Measurements from ENCODE around the gene NKD2. TPM values are rescaled to one million over a fixed set of nuclear protein-coding genes. Genes with fewer than 3 reads are reported as not detected.

NKD2 gene
- total RNA-seq, 1 experiment from 2014 or later, result 20.4 TPM

GRCh38 chr5:997001-997474 lies 11.6 kb upstream of the NKD2 start:
- Histone ChIP-seq H4K20me1 (ENCODE audit: insufficient read depth) (no peaks in the 10 kb centered on the region), H2AFZ (ENCODE audit: low read depth, low read length, poor library complexity, severe bottlenecking) (no peak overlapping the region), H3K4me3 (replicated peaks in 1 of 2; ENCODE audit: low read depth in 1 of 2, low read length in 2 of 2) (peak overlapping the region; percentile 1 to 28; a peak in 2 of 4 replicates), H3K9me2 (ENCODE audit: insufficient read depth) (no peaks in the 10 kb centered on the region), H3K27me3 (ENCODE audit: insufficient read depth, low read length) (peaks cover 25% of the 10 kb centered on the region; the same call in 1 of the 2 replicates), H3K4me2 (ENCODE audit: low read length) (peak overlapping the region; percentile 40), H3K79me2 (ENCODE audit: insufficient read depth, low read length) (no peaks in the 10 kb centered on the region), H3K4me1 (ENCODE audit: control insufficient read depth in 1 of 2, insufficient read depth in 2 of 2, low read length in 2 of 2) (peaks cover 4 to 8% of the 10 kb centered on the region in 2 experiments; a peak in 3 of 4 replicates), H3K9ac (ENCODE audit: low read length) (no peak overlapping the region), H3K36me3 (ENCODE audit: control insufficient read depth in 1 of 2, insufficient read depth in 2 of 2, low read length in 2 of 2) (no peaks in the 10 kb centered on the region), H3K27ac (ENCODE audit: low read depth, low read length) (no peak overlapping the region), H3K9me3 (ENCODE audit: control insufficient read depth in 1 of 2, insufficient read depth in 1 of 2, low read depth in 1 of 2, low read length in 2 of 2) (no peaks in the 10 kb centered on the region)
- TF ChIP-seq FOSL1 (IDR thresholded peaks at IDR 0.05; ENCODE audit: low read depth), result no peak
- TF ChIP-seq SRF (IDR thresholded peaks at IDR 0.05; ENCODE audit: low read depth), result no peak
- no peak for TF ChIP-seq POLR2A (IDR thresholded peaks at IDR 0.05; ENCODE audit: borderline replicate concordance, extremely low read depth, insufficient read depth, insufficient read length)
- TF ChIP-seq JUND (IDR thresholded peaks at IDR 0.05), result no peak
- TF ChIP-seq RAD21 (IDR thresholded peaks at IDR 0.05; ENCODE audit: low read depth), result no peak
- TF ChIP-seq EZH2 (IDR thresholded peaks at IDR 0.05), result no peak
- TF ChIP-seq EGR1 (IDR thresholded peaks at IDR 0.05; ENCODE audit: low read depth), result no peak
- TF ChIP-seq ZFX (IDR thresholded peaks at IDR 0.05), result no peak
- TF ChIP-seq ZBTB33 (IDR thresholded peaks at IDR 0.05; ENCODE audit: extremely low read depth, insufficient replicate concordance, low read length), result no peak
- TF ChIP-seq CTCF (IDR thresholded peaks at IDR 0.05 in 2 of 3, conservative IDR thresholded peaks at IDR 0.05 in 1 of 3; ENCODE audit: borderline replicate concordance in 1 of 3, insufficient read depth in 1 of 3, low read depth in 2 of 3, low read length in 2 of 3), result no peak
- no peak for TF ChIP-seq ELF1 (IDR thresholded peaks at IDR 0.05; ENCODE audit: borderline replicate concordance, low read depth)
- no peak for TF ChIP-seq REST (IDR thresholded peaks at IDR 0.05; ENCODE audit: low read depth)
- no peak for TF ChIP-seq TCF7L2 (IDR thresholded peaks at IDR 0.05; ENCODE audit: borderline replicate concordance, extremely low read depth, insufficient read depth, insufficient read length)
- TF ChIP-seq SP1 (IDR thresholded peaks at IDR 0.05; ENCODE audit: low read depth), result no peak
- no peak for TF ChIP-seq EZH2phosphoT487 (IDR thresholded peaks at IDR 0.05; ENCODE audit: borderline replicate concordance)
- no peak for TF ChIP-seq ATF3 (IDR thresholded peaks at IDR 0.05)
- TF ChIP-seq POLR2AphosphoS5 (IDR thresholded peaks at IDR 0.05; ENCODE audit: low read depth, low read length), result no peak
- TF ChIP-seq CEBPB (IDR thresholded peaks at IDR 0.05; ENCODE audit: low read depth), result no peak
- no peak for TF ChIP-seq SIN3A (IDR thresholded peaks at IDR 0.05; ENCODE audit: low read depth)
- no peak for TF ChIP-seq YY1 (IDR thresholded peaks at IDR 0.05; ENCODE audit: extremely low read depth, insufficient replicate concordance, low read depth, low read length)
- intact Hi-C loops (cut with micrococcal nuclease), result no loop called here
- ChIA-PET RAD21 (ENCODE audit: low non-redundant PET in 1 of 2, low total read pairs in 2 of 2, uncharacterized antibody in 2 of 2, unreplicated experiment in 2 of 2) (no interaction called here), POLR2A (no interaction called here), CTCF (no interaction called here)
- BruUV-seq (replicated peaks), result no TSS peak
- peak; percentile 82 for ATAC-seq
- DNase-seq (ENCODE audit: low read depth, low spot score), result no peak

Measured in HCT116 (cell line).